GM18517 (cell line): ENCODE data around the gene BCL7C.
"Not testable (repeated sequence)": the region's sequence is repeated elsewhere in the genome, so short reads cannot be mapped to it uniquely, and the experiment has no call there.

ENCODE experiments used
- ATAC-seq: cut with Tn5 transposase; IDR thresholded peaks from one replicate; pipeline ENCODE4 v1.9.1; 2021; ENCODE audit warnings: mild to moderate bottlenecking, moderate library complexity; ENCODE audit not compliant: unreplicated experiment

BCL7C gene

DNA sequence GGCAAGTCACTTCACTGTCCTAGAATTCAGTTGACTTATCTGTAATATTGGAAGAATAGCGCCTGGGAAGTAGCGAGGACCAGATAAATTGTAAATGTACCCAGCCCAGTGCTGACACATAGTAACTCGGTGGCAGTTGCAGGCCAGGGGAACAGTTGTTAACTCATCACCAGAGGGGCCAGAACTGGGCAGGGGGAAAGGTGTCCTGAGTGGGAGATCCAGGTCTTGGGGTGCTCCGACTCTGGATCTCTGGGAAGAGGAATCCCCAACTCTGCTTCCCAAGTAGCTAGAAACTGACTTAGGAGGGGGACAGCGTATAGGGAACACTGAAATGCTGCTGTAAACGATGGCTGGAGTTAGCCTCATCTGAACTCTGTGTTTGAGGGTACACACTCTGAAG, 23.0 kb downstream of the BCL7C start:
- no peak for ATAC-seq

DNA sequence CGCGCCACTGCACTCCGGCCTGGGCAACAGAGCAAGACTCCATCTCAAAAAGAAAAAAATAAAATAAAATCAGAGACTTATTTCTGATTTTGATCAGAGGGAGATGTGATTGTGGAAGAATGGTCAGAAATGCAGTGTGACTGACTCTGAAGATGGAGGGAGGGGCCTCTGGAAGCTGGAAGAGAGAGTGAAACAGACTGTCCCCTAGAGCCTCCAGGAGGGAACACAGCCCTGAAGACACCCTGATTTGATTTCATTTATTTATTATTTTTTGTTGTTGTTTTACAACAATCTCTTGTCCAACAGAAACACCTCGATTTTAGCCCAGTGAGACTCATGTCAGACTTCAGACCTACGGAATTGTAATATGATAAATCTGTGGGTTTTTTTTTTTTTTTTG, 26.1 kb downstream of the BCL7C start:
- ATAC-seq: no peak

DNA sequence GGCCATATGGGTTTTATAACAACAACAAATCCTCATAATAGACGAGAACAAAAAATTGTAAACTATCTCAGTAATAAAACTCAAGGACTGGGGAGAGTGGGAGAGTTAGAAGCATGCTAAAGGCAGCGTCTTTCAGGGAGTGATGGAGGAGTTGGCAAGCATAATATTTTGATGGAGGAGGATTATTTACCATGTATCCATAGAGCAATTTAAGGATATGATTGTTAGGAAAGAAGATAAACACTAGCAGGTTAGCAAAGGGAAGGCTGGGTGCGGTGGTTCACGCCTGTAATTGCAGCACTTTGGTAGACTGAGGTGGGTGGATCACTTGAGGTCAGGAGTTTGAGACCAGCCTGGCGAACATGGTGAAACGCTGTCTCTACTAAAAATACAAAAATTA, 27.8 kb downstream of the BCL7C start:
- ATAC-seq: no peak

DNA sequence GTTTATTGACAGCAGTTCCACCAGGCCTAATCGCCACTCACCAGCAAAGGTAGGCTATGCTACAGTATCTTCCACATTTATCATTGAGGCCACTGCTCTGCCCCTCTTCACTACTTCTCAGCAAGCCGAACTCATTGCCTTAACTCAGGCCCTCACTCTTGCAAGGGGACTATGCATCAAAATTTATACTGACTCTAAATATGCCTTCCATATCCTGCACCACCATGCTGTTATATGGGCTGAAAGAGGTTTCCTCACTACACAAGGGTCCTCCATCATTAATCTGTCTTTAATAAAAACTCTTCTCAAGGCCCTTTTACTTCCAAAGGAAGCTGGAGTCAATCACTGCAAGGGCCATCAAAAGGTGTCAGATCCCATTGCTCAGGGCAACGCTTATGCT, 30.7 kb downstream of the BCL7C start:
- ATAC-seq: not testable (repeated sequence)

DNA sequence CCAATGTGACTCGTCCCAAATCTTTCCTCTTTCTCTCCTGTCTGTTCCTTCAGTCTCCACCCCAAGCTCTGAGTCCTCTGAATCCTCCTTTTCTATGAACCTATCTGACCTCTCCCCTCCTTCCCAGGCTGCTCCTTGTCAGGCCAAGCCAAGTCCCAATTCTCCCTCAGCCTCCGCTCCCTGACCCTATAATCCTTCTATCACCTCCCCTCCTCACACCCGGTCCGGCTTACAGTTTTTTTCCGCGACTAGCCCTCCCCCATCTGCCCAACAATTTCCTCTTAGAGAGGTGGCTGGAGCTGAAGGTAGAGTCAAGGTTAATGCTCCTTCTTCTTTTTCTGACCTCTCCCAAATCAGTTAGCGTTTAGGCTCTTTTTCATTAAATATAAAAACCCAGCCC, 33.1 kb downstream of the BCL7C start:
- ATAC-seq: not testable (repeated sequence)

DNA sequence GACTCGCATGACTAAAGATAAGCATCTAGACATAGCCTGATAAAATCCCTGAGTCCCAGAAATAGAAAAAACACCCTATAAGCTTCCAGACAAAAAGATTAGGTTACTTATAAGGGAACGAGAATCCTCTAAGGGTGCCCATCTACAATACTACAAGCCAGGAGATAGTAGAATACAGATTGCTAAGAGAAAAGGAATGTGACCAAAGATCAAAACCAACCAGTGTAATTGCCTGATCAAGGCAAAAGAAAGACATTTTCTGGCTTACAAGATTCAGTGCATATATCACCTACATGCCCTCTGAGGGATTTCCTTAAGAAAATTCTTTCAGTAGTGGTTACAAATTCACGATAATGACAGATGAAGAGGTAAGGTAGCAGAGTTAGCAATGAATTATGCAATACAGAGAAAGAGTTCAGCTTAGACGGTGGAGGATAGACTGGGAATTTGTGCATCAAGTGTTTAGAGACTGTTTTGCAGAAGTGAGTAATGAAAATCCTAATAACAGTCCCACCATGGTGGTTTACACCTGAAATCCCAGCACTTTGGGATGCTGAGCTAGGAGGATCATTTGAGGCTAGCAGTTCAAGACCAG, 35.0 kb downstream of the BCL7C start:
- ATAC-seq: no peak

DNA sequence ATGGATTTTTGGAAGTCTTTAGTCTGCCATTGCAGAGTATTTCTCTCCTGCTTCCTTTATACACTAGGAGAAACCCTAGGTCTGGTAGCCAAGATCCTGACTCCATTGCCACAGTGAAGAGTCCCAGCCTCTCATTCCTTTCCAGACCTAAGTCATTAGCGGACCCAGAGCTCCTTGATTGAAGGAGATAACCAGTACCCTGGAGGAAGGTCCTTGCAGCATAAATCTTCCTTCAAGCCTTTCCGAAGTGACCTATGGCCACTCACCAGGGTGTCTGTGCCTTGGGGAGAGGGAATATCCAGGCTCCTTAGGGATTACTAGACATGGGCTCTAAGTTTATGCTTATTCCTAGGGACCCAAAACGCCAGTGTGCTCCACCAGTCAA, 35.8 kb downstream of the BCL7C start:
- no peak for ATAC-seq

DNA sequence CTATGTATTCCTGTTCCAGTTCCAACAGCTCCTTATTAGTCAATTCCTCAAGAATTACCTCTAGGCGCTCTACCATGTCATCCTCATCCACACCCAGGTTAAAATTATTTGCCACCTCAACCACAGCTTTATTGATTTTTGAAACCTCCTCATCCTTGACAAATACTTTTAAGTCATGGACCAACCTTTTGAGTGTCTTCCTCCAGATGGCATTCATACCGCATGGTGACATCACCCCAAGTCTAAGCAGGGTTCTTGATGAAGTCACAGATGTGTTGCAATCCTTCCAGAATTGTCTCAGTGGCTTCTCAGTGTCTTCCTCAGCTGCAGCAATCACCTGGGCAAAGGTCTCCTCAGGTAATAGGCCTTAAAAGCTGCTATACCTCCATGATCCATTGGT, 40.1 kb downstream of the BCL7C start:
- no peak for ATAC-seq

DNA sequence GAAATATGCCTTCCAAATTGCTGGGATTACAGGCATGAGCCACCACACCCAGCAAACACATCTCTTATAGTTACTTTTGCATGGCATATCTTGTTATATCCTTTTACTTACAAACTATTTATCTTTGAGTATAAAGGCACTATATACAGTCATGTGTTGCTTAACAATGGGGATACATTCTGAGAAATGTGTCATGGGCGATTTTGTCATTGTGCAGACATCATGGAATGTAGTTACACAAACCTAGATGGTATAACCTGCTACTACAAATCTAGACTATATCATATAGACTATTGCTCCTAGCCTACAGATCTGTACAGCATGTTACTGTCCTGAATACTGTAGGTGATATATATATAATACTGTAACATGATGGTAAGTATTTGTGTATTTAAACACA, 43.6 kb downstream of the BCL7C start:
- no peak for ATAC-seq

DNA sequence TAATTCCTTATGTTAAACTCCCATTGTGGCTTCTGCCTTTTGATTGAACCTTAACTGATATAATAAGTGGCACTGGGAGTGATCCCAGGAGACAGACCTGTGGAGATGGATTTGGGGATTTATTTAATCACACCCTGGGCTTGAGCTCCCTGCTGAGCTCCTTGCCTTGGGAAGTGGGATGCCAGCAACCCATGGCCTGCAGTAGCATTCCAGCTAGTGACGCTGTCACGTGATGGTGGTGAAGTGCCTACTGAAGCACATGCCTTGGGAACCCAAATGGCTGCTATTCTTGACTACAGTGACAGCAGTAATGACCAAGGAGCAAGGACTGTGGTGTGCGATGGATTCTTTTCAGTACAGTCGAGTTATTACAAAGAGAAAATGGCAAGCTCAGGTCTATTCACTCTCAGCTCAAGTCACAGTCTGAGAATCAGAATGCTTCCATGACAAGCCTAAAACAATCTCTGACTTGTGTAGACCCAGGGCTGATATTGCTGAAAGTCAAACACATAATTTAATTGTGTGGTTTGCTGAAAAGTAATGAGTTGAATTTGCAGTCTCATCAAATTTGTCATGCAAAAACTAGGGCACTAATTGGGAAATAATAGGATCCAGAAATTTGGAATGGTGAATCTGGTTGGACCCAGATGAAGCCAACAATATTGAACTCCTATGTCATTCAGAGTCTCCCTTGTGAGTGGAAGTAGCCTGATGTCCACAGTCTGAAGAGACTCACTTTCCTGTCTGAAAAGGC, 47.1 kb downstream of the BCL7C start:
- no peak for ATAC-seq

DNA sequence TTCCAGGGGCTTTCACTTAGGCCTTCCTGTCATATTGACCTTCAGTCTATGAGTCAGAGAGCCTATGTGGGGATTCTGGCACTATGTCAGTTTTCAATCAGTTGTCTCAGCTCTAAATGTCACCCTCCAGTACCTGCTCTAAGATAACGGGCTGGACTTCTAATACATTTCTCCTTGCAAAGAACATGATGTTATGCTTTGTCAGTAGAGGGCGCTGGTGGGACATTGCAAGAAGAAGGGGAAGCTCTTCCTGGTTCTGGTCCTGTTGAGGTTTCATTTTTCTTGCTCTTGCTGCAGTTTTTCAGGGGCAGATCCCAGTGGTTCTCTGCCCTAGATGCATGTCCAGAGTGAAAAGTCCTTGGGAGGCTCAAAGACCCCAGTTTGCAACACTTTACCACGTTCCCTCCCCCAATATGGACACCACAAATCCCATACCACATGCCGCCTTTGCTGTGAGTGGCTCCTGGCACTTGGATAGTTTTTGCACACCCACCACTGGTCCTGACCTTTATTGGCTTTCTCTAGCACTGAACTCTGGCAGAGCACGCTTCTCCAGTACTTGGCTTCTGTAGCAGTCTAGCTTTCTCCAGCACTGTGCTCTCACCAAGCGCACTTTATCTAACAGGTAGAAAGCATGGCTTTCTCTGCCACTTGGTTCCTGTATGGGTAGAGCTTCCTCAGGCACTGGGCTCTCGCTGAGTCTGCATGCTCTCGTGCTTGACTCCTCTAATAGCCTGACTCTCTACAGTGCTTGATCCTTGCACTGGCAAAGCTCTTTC, 49.0 kb downstream of the BCL7C start:
- no peak for ATAC-seq

DNA sequence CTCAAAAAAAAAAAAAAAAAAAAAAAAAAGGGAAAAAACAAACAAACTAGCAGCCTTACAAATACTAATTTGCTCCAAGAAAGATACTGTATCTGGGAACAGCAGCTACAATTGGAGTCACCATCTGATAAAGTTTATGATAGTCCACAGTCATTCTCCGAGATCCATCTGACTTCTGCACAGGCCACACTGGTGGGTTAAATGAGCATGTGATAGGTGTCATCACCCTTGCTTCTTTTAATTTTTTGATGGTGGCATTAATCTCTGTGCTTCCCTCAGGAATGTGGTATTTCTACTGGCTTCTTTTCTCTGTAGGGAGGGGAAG, 49.6 kb downstream of the BCL7C start:
- ATAC-seq: no peak

DNA sequence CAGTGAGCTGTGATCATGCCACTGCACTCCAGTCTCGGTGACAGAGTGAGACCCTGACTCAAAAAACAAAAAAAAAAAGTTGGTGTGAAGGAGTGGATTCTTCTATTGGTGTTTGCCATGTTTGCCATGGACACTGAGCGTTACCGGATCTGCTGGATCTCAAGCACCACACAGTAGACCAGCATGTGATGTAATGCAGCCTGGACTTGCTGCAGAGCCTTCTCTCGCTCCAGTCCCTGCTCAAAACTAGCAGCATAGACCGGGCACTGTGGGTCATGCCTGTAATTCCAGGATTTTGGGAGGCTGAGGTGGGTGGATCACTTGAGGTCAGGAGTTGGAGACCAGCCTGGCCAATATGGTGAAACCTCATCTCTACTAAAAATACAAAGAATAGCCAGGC, 50.4 kb downstream of the BCL7C start:
- ATAC-seq: no peak

DNA sequence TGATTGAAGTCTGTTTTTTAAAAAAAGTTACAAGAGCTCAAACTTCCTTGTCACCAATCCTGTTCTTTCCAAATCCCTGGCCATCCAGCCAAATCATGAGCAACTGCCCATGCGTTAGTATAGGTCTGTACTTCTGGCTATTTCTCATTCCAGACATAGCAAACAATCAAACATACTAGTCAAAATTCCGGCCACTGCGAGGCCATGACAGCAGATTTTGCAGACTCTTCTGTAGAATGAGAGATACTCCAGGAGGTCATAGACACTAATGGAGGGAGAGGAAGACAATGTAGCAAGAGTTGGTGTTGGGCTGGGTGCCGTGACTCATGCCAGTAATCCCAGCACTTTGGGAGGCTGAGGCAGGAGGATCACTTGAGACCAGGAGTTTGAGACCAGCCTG, 50.9 kb downstream of the BCL7C start:
- ATAC-seq: no peak

DNA sequence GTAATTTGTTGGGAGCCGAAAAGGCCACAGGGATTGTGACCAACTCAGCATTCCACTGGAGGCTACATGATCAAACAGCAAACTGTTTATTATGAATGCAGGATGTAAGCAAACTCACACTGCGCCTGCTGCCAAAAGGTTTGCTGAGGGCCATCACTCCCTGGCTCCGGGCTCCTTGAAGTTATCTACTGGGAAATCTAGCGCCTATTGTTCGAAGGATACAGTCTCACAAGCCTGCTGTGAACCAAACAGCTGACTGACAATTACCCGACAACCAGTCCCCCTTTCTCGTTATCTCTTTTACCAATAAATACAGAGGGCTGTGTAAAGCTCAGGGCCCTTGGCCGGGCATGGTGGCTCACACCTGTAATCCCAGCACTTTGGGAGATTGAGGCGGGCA, 52.5 kb downstream of the BCL7C start:
- ATAC-seq: no peak

DNA sequence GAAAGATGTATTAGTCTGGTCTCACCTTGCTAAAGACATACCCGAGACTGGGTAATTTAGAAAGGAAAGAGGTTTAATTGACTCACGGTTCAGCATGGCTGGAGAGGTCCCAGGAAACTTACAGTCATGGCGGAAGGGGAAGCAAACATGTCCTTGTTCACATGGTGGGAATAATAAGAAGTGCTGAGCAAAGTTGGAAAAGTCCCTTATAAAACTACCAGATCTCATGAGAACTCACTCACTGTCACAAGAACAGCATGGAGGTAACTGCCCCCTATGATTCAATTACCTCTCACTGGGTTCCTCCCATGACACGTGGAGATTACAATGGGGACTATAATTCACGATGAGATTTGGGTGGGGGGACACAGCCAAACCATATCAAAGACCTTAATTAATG, 53.3 kb downstream of the BCL7C start:
- no peak for ATAC-seq

DNA sequence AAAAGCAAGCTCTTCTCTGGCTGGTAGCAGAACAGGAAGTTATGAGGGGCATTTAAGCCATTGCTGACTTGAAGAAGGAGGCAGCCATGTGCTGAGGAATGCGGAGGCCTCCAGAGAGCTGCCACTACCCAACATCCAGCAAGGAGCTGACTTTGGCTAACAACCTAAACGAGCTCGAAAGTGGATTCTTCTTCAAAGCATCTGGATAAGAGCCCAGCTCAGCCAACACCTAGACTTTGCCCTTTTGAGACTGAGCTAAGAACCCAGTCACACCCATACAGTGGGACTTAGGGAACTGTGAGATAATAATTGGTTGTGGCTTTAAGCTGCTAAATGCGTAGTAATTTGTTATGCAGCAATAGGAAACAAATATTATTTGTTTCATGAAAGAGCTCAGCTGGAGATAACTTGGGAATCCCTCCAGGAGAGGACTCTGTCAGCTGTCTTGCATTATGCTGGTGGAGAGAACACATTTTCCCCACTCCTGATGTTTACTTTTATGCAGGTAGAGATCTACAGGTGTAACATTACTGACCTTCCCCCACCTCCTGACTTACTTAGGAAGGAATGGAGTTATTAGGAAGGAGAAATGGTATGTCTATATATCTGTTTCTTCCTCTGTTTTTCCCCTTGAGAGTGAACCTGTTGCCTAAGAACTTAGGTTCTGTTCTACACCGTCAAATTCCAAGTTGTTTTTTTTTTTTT, 54.2 kb downstream of the BCL7C start:
- ATAC-seq: no peak

DNA sequence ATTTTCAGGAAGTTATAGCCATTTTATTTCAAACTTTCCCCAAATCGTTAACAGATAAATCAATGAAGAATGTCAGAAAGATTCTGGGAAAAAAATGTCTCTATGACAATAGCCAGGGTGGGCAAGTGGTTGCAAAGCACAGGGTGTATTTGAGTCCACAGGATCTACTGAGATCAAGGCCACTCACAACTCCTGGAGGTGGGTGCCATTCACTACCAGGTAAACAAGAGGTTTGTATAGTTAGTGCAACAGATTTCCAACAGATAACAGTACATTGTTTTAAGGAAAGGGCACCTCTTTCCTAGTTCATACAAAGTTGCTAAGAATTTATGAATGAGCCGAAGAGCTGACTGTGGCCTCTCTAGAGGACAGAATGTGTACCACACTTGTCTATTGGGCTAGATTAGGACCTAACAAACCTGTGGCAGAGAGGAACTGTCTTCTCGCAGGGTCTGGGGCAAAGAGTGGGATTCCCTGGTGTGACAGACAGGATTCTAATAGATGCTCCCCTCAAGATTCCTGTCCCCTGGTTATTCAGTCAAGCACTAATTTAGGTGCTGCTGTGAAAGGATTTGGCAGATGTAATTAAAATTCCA, 54.9 kb downstream of the BCL7C start:
- ATAC-seq: no peak

DNA sequence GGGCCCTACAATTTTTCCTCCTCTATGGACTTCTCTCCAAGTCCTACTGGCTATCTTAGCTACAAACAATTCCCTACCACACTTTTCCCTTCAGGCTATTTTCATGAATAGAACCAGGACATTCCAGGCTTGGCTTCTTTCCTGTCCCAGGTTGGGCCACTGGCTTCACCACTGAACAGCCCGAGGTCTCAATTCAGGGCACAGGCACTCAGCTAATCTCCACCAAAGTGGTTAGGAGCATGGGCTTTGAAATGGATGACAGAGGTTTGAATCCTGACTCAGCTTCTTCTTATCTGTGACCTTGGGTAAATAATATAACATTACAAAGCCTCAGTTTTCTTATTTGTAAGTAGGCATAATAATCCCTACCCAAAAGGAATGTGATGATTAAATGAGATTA, 56.0 kb downstream of the BCL7C start:
- ATAC-seq: no peak
